Astrocyte of the cerebellum (primary cell): ENCODE results near the gene C18orf63.
"Not testable (repeated sequence)": the region's sequence is repeated elsewhere in the genome, so short reads cannot be mapped to it uniquely, and the experiment has no call there.

Experiments used
- DNase-seq: peaks from one replicate; pipeline ENCODE4 v3.0.0-alpha.2; 2011; ENCODE audit warnings: low read depth
- H3K4me3 ChIP-seq: 2 replicates; pipeline ENCODE4 v1.5.1; 2011; ENCODE audit warnings: mild to moderate bottlenecking, low read depth, low read length, moderate library complexity
- in situ Hi-C: cut with HindIII; loops from 2 replicates; pipeline ENCODE4 v1.10.0; 2017; ENCODE audit warnings: low sequenced_read_pairs
- TF ChIP-seq, protein P1 (sequence below): IDR thresholded peaks from 2 replicates; pipeline ENCODE4 v1.5.1; 2012; ENCODE audit warnings: low read length, low read depth, moderate library complexity, mild to moderate bottlenecking; ENCODE audit errors: missing control alignments

The C18orf63 gene

DNA sequence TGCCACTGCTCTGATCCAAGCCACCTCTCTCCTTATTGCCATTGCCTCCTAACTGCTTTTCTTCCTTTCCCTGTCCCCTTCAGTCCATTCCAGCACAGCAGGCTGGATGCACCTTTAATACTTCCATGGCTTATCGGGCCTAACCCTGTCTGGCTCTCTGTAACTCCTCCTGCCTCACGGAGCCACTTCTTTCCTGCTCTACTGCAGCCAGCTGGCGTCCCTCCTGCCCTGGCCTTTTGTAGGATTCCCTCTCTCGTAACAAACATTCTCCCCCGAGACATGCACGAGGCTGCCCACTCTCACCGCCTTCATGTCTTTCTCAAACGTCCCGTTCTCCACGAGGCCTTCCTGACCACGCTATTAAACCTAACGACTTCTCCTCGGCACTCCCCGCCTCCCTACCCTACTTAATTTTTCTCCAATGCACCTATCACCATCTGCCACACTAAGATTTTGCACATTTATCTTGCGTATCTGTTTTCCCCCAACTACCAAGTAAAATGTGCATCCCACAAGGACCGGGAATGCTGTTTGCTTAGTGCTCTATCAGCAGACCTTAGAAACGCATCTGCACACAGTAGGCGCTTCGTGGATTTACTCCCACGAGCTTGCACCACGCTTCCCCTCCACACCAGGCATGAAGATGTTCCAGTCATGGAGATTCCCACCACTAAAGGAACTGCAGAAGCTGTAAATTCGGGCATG, 728 bp upstream of the C18orf63 start:
- no peak overlapping the region for H3K4me3 ChIP-seq
- in situ Hi-C loops: no loop called here
- TF ChIP-seq, protein P1, sequence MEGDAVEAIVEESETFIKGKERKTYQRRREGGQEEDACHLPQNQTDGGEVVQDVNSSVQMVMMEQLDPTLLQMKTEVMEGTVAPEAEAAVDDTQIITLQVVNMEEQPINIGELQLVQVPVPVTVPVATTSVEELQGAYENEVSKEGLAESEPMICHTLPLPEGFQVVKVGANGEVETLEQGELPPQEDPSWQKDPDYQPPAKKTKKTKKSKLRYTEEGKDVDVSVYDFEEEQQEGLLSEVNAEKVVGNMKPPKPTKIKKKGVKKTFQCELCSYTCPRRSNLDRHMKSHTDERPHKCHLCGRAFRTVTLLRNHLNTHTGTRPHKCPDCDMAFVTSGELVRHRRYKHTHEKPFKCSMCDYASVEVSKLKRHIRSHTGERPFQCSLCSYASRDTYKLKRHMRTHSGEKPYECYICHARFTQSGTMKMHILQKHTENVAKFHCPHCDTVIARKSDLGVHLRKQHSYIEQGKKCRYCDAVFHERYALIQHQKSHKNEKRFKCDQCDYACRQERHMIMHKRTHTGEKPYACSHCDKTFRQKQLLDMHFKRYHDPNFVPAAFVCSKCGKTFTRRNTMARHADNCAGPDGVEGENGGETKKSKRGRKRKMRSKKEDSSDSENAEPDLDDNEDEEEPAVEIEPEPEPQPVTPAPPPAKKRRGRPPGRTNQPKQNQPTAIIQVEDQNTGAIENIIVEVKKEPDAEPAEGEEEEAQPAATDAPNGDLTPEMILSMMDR: no peak
- no peak for DNase-seq

DNA sequence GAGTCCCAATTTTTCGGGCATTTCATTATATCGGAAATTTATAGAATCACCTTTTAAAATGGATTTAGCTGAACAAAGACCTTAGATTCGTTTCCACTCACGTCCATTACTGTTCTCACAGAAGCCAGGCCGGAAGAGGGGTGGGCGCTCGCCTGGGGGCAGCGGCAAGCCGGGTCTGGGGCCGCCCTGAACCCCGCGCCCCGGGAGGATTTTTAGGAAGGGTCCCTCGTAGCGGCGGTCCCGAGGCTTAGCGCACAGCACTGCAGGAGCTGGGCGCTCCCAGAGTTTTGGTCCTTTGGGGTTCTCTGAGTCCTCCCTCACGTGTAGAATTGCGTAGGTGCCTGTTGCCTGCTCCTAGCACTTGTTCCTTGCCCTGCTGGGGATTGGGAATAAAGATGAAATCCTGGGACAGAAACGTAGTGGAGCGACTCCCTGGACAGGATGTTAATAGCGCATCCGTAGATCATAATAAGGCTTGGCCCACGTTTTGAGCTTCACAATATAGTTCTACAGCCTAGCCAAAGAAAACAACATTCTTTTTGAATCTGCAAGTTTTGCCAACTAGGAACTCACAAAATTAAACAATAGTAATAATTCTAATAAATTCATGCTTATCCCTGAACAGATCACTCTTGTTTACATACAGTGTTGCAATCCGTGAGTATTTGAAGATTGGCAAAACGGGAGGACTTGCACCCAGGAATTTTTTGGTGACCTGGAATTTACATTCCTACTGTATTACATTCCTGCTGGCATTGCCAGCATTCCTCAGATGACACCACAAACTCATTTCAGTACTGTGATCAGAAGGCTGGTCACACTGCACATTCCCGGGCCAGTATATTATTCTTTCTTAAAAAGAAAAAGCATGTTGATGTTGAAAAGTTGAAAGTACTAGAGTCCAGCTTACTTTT, 875 bp downstream of the C18orf63 start:
- in situ Hi-C loops: no loop called here
- H3K4me3 ChIP-seq: no peak overlapping the region
- TF ChIP-seq, protein P1: no peak
- DNase-seq: peak; percentile 63

DNA sequence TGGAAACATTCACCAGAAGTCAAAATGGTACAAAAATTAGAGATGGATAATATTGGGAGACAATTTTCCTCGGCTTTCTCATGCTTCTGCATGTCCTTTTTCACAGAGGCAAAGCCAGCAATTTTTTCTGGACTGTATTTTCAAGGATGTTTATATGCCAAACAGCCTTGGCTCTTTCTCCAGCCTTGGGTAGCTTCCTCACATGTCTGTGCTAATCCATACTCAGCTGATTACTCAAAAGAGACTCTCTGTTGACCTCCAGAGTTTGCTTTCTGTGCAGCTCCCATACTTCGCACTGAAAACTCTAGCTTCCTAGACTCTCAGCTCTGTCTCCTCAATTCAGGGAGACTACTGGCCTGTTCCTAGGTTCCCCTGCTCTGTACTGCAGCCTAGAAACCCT, 10.6 kb downstream of the C18orf63 start:
- in situ Hi-C loops: loop anchor here (25.0 kb wide), 1 partner anchor 139 kb away; no protein-coding TSS in a partner anchor
- DNase-seq: no peak
- TF ChIP-seq, protein P1: no peak
- no peak overlapping the region for H3K4me3 ChIP-seq

DNA sequence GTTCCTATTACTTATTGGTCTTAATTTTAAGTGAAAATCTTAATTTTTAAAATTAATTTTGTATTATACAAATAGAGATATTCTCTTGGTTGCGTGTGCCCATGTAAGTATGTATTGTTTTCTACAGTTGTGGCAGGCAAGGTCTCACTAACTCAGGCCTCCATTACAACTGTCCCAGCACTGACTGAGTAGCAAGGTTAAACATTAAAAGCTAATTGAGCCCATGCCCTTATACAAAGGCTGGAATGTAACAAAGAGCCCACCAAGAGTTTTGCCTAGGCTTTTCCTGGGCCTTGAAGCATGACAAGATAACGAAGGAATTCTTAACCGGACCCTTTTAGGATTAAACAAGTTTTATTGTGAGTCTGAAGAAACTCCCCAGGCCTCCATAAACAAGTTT, 11.2 kb downstream of the C18orf63 start:
- H3K4me3 ChIP-seq, DNase-seq: not testable (repeated sequence)
- in situ Hi-C loops: loop anchor here (25.0 kb wide), 1 partner anchor 139 kb away; no protein-coding TSS in a partner anchor

DNA sequence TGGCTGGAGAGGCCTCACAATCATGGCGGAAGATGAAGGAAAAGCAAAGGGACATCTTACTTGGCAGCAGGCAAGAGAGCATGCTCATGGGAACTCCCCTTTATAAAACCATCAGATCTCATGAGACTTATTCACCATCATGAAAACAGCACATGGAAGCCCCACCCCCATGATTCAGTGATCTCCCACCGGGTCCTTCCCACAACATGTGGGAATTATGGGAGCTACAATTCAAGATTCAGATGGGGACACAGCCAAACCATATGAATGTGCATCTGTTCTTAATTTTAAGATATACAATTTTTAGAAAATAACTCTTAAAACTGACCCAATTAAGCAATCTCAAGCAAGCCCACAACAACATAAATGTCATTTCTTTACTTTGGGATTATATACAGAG, 12.6 kb downstream of the C18orf63 start:
- TF ChIP-seq, protein P1: no peak
- H3K4me3 ChIP-seq: no peak overlapping the region
- peak; percentile 59 for DNase-seq
- in situ Hi-C loops: loop anchor here (25.0 kb wide), 1 partner anchor 141 kb away; no protein-coding TSS in a partner anchor

DNA sequence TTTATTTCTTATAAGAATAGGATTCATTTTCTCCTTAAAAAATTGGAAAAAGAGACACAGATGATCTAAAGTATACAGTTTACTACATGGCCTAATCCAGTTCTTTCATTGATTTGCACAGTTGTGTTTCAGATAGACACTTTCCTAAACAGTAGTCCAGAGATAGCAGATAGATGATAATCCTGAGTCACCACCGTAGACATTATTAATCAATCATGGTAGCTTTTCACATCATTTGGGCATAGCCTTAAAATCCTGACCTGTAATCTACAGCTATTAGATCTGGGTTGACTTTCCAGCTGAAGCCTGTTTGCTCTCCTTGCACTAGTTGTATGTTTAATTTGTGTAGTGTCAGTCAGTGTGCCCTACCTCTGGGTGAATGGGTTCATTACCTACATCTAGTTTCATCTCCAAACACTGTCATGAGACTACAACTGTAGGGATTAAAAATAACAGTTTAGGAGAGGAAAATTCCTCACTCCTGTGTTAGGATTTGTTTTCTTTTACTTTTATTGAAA, 14.1 kb downstream of the C18orf63 start:
- TF ChIP-seq, protein P1: no peak
- in situ Hi-C loops: loop anchor here (25.0 kb wide), 1 partner anchor 142 kb away; no protein-coding TSS in a partner anchor
- DNase-seq: no peak
- no peak overlapping the region for H3K4me3 ChIP-seq
